KG1 (cell line): ENCODE results near the gene FBLN7.

Experiments
- DNase-seq: peaks from one replicate; lab custom pipeline; 2025; lab: John Stamatoyannopoulos, UW

The FBLN7 gene

DNA sequence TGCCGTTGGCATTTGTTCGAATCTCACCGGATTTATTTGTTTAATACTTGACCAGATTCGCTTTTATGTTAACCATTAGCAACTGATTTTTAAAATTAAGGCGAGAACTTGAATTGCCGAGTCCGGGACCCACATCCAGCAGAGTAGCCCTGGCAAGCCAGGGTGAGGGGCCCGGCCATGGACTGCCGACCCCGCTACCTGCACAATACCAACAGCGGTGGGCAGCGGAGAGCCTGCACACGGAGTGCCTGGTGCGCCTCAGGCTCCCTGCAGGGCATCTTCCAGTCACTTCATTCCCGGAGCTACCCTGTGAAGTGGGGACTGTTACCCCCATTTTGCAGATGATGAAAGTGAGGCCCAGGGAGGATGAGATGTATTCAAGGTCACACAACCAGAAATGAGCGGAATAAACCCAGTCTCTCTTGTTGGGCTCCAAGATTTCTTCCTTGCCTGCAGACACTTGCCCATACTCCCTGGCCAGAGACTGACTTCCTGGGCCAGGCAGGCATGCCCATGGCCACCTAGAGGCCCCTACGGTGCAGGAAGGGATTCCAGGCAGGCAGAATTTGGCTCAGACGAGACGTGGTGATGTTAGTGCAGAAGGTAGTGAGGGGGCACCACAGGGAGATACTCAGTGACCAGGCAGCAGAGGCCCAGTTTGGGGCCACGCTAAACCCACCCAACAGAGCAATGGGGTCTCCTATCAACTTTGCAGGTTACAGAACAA, 2.9 kb downstream of the FBLN7 start:
- DNase-seq = no peak

DNA sequence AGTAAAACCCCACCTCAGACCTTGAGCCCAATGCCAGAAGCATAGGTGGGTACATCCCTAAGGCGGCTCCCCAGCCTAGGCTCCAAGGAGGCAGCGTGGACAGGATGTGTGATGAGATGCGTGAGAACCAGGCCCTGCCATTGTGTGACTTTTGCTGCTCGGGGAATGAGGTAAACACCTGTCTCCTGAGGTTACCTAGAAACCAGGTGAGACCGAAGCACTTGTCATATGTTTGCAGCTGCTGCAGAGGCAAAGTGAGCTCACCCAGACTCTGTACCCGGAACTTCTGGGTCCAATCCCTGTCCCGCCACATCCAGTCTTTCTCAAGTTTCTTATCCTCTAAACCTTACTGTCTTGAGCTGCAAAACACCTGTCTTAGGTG, 3.4 kb downstream of the FBLN7 start:
- DNase-seq = no peak

DNA sequence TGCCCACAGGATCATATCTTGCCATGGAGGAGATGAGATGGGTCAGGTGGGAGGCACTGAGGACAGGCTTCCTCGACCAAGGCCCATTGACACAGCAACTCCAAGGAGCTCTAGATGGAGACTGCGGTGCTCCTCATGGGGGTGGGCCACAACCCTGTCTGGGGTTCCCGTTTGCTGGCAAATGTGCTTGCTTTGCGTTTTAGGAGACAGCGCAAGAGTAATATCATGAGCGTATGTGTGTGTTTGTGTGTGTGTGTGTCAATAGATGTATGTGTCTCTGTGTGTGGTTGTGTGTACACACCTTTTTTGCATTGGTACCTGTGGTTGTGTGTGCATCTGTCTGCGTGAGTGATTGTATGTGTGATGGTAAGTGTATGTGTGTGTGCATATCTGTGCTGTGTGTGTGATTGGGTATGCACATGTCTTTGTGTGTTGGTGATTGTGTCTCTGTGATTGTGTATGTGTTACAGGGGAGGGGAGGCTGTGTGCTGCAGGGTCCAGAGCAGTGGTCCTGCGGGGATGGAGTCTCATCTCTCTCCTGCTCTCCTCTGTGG, 4.4 kb downstream of the FBLN7 start:
- DNase-seq = no peak

DNA sequence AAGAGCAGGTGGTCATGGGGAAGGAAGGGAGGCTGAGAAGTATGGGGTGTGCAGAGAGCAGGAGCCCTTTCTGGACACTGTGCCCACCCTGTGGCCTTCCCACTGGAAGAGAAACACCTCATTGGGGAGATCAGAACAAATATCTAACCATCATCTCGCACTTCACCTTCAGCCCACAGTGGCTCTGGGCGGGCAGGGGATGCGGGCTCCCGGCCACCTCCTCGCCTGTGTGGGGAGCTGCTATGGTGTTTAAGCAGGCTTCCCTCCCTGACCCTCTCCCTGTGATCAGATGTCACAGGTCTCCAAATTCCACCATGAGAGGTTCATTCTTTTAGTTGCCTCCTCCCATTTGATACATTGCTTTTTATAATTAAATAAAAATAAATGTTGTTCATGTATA, 5.0 kb downstream of the FBLN7 start:
- DNase-seq = no peak

DNA sequence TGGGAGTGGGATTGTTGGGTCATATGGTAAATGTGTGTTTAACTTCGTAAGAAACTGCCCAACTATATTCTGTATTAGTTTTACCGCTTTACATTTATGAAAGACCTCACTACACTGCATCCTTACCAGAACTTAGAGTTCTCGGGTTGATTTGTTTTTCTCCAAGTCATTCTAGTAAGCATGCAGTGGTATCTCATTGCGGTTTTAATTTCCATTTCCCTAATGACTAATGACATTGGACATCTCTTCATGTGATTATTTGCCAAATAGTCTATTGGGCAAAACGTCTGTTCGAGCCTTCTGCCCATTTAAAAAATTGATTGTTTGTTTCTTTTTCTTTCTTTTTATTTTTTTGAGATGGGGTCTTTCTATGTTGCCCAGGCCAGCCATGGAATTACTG, 6.8 kb downstream of the FBLN7 start:
- no peak for DNase-seq

DNA sequence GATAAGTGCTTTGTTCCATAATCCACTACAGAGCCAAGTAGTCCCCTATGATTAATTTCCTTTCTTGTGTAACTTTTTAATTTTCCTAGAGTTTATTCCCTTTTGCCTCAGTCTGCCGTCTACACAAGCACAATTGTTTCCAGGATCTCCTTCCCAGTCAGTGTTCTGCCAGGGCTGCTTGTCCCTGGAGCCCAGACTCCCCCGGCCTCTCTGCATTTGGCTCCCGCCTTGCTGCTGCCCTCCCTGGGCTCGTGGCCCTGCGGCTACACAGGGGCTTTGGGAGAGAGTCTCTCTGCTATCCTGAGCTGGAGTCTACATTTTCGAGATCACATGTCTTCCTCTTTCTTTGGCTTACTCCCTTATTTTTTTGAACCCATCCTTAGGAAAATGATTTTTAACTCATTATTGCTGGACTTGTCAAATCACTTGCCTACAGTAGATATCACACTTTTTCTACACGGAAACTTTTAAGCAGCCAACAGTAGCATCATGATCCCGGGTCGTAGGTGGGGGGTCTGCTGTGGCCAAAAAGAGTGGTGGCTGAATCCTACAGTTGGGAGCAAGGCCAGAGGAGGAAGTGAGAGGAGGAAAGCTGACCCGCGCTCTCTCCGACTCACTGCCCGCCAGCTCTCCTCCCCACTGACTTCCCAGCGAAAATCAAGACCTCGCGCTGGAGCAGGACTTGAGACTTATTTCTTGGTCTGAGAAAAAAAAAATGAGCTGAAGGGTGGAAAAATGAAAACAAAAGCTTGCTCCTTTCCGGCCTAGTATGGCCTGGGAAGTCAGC, 9.4 kb downstream of the FBLN7 start:
- no peak for DNase-seq

DNA sequence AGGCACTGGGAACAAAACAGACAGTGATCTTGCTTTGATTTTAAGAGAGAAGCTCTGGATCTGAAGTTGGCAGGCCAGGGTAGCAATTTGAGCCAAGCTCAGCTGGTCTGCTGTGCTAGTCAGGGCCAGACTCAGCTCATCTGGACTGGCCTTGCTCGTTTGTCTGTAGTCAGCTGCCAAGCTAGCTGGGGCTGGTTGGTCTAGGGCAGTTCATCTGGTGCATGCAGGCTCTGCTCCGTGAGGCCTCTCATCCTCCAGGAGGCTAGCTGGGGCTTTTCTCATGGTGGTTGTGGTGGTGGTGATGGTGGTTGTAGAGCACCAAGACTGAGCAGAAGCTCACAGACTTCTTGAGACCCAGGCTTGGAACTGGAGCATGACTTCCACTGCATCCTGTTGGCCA, 10.3 kb downstream of the FBLN7 start:
- no peak for DNase-seq

DNA sequence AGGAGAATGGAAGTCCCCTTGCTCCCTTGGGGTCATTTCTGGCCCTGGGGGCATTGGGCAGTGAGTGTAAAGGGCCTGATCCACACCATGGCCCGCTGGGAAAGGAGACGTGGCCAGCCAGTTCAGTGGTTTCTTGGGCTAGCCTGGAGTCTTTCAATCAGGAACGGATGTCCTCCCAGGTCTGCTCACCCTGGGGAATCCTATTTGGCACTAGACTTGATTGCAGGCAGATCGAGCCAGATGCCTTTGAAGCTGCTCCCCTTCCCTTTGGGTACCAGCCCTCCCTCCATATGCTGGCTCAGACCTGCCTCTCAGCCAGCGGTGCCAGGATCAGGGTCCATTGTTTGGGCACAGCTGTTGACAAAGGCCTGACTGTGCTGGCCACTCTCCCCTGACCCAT, 11.0 kb downstream of the FBLN7 start:
- no peak for DNase-seq

DNA sequence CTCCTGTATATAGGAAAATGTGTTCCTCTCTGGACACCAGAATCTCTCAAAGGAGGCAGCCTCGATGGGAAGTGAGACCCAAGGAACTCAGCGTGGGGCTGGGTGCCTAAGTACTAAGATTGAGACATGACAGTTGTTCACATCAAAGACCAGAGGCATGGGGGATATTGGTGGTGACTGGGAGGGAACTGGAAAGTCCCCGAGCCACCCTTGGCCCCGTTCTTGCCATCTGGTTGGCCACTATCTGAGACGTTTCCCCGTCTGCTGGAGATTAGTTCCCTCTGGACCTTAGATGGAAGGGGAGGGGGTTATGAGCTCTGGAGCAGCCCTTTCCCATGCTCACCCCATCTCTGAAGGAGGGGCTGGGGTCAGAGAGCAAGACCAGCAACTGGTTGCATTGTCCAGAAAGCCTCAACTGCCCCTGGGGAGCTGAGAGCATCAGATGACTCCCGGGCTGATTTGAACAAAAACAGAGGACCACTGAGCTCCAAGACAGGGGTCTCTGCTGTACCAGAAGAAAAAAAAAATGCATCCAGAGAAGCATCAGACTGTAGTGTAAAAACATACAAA, 11.8 kb downstream of the FBLN7 start:
- no peak for DNase-seq

DNA sequence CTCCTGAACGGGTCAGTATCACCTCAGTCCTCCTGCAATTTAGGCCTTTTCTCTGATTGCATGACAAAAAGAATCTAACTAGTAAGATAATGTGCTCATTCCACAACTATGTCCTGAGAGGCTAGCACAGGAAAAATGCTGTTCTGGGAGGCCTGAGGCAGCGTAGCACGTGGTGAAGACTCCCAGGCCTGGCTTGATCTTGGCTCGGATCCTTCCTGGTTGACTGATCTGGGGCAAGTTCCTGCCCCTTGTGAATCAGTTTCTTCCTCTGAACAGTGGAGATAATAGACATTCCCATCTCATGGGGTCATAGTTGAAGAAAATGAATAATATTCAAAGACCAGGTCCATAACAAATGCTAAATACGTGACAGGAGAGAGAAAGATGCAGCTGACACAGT, 12.3 kb downstream of the FBLN7 start:
- no peak for DNase-seq

DNA sequence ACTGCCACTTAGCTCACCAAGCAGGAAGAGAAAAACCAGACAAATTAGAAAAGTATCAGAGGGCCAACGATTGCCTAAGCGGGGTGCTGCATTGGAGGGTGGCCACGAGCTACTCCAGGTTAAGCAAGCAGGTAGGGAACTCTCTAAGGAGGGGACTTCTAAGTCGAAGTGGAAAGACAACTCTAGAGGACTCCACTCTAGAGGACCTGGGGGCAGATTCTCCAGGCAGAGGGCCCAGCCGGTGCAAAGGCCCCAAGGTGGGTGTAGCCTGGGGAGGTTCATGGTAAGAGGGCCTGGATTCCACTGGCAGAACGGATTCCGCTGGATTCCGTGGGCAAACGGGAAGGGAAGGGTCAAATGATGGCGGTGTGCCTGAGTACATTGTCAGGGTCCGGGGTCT, 12.7 kb downstream of the FBLN7 start:
- no peak for DNase-seq

DNA sequence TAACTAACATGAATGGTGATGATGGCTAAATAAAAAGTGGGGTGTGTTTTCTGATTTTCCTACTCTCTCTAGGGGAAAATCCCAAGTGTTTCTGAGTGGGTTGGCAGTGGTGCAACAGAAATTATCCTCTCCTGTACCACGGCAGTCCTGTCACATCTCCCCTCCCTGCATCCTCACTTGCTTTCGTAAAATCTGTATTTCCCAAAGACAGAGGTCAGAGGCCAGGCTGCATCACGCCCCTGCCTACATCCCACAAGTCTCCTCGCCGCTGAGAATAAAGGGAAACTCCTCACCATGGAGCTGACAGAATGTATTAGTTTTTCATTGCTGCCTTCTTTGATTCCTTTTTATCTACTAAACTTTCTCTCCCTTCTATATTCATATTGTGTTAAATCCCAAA, 13.1 kb downstream of the FBLN7 start:
- no peak for DNase-seq

DNA sequence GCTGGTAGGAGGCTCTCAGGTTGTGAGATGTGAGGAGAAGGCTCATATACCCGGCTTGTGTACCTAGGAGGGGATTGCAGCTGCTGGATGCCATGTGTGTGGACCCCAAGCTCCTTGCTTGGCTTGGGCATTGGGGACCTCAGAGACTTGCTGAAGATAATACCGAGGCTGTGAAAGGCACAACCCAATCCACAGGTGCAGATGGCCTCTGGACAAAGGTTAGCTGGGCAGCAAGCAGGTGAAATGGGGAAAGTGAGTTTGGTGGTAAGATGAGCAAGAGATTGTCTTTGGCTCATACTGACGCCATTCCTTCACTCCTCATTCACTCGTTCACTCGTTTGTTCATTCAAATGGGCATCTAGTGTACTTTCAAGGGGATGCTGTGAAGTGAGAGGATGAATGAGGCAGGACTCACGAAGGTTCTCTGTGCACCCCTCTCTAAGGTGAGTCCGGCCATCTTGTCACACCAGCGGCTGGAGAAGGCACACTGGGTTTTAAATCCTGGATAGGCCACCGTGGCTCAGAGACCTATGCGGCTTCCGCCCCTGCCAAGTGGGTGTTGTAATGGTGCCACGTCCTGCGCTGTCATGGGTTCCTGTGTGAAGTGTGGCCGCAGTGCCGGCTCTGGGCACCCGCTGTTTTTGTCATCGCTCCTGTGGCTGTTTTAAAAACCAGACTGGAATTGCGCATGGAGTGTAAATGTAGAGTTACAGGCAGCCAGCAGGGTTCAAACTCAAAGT, 13.7 kb downstream of the FBLN7 start:
- no peak for DNase-seq

DNA sequence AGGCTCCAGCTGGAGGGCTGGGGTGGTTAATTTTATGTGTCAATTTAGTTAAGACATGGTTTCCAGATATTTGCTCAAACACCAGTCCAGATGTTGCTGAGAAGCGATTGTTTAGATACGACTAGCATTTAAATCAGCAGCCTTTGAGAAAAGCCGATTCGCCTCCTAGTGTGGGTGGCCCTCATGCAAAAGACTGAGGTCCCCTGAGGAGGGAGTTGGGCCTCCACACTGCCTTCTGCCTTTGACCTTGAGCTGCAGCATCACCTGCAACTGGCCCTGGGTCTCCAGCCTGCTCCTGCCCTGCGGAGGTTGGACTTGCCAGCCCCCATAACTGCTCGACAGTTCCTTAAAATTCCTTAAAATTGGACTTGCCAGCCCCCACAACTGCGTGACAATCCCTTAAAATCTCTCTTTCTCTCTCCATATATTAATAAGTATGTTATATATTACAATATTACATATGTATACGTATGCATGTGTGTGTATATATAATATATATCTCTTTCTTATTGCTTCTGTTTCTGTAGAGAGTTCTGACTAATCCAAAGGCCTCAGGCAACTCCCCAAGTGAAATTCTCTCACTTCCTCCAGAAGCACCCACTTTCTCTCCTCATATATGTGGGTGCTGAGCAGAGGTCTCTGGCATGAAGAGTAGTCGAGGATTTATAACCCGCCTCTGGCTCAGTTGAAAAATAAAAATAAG, 14.4 kb downstream of the FBLN7 start:
- DNase-seq = no peak

DNA sequence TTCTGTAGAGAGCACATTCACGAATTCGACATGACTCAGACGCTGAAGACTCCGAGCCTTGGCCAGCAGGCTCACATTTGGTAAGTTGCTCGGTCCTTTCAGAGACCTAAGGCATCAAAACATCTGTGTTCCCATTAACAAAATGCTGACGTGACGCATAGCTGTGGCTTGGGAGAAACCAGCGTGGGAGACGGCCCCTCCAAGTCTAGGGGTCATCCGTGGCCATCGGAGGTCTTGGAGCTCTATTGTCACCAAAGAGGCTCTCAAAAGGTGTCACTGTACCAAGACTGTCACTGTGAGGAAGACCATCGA, 14.9 kb downstream of the FBLN7 start:
- DNase-seq = no peak

DNA sequence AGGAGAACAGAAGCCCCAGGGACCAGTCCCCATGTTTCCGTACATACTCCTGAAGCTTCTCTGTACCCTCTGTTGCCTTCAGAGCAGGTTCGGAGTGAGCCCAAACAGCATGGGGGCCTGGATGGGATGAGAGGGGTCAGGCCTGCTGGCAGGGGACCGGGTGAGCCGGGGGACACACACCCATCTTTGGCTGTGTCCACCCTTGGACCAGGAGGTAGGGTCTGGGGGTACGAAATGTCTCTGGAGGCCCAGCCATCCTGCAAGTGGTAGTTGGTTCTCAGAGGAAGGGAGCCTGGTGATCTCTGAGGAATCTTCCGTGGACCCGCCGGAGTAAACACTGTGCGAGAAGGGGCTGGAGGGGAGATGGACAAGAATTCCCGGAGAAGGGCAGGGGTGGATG, 15.3 kb downstream of the FBLN7 start:
- no peak for DNase-seq

DNA sequence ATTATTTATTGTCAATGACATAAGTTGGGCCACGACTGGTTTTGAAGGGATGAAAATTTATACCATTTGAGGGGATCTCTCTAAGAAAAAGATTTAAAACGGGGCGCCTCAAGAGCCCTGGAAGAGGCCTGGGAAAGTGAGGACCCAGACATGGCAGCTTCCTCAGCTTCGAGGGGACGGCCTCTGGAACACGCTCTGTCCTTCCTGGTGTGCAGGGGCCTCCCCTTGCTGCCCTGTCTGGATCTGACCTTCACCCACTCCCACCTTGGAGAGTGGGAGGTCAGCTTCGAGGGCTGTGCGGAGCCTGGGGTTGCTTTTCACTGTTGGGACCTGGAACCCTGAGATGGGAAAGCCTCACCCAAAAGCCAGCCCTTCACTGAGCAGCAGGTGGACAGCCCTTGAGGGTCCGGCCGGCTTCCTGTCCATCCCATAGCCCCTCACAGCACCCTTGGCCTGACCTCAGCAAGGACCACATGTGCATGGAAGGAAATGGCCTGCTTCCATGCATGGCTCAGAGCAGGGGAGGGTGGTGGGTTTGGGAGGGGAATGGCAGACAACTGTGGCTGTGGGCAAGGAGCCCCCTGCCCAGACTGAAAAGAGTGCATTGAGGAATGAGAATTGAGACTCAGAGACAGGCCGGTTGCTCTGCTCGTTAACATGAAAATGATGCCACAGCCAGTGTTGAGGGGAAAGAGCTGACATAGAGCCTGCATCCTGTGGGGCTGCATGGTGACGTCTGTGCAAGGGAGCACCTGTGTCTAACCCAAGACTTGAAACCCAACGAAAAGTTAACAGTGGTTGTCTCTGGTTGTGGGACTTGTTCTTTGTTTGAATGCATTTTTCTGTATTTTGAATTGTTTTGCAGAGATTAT, 16.3 kb downstream of the FBLN7 start:
- no peak for DNase-seq

DNA sequence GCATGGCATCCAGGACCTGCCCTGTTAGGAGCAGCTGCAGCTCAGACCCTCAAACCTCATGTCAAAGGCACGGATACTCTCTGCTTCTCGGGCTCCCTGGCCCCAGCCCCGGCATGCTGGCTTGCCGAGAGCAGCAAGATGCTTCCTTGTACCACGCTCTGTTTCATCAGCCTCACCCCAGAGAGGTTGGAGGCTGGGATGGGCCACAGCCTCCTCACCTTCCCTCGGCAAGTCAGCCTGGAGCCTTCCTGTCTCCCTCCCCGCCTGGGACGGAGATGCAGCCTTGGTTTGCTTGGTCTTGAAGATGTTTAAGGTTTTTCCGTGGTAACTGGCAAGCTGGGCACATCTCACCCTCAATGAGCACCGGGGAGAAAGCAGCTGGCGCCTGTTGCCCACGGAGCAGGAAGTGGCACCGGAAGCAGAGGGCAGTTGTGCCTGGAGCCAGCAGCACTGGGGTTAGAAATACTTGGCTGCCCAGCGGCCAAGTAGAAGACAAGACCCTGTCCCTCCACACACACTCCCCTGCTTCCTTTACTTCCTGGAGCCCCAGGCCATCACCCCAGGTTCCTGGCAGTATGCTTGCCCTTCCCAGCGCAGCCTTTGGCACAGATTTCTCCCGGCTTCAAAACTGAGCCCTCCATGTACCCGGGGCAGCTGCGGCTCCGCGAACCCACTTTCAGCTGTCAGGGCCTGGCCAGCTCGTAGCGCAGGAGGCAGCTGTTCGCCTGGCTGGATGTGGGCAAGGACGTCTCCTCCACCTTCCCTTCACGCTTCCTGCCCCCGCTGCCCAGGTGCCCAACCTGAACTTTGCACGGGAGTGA, 17.4 kb downstream of the FBLN7 start:
- DNase-seq = no peak

DNA sequence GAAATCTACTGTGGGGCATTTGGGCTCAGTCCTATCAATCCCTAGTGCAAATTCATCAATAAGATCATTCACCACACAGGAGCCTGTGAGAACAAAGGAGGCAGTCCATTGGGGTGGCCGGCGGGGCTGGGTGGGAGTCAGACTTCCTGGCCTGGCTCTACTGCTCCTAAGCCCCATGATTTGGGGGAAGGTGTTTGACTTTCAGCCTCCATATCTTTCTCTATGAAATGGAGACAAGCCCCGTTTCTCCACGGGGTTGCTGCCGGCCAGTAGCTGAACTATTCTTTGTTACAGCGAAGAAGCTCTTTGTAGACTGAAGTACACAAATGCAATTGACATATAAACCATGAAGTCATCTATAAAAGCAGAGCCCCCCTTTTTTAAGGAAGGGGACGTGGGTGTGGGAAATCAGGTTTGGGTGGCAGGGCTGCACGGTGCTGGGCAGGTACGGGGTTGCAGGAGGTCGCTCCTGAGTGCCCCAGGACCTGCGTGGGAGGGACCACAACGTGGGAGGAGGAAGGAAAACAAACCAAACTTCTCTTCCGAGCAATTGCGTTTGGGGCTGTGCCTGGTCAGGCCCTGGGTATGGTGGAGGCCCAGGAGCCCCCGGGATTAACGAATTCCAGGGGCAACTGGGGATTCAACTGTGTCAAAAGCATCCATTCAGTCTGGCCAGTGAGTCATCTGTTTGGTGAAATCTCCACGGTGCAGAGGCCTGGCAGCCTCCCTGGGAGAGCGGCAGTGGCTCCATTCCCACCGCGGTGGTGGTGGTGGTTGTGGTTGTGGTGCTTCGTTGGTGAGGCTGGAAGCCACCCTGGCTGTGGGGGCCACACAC, 18.2 kb downstream of the FBLN7 start:
- no peak for DNase-seq
